Coronary artery (tissue), 2 donors: ENCODE data around the gene UBE2L5.
A peak's percentile ranks its signal among the peaks of the same experiment; 100 is the strongest.

Source experiments
- DNase-seq: peaks from one replicate; pipeline ENCODE4 v3.0.0-alpha.2; 2017; ENCODE audit warnings: low spot score
- H3K27ac ChIP-seq, 2 donors: fragments of 200-600 bp; sonication (generic); one replicate each; pipeline ENCODE4 v1.5.1; 2016 to 2019
- H3K4me3 ChIP-seq: fragments of 200-600 bp; sonication (generic); 2 replicates; pipeline ENCODE4 v1.5.1; 2016; ENCODE audit warnings: mild to moderate bottlenecking, moderate library complexity
- CTCF ChIP-seq: fragments of 200-600 bp; sonication (generic); IDR thresholded peaks from one replicate; pipeline ENCODE4 v1.5.1; 2019; ENCODE audit warnings: antibody characterized with exemption

UBE2L5 gene

GRCh38 chr13:30422054-30422839 lies at the start of gene UBE2L5:
Gene UBE2L5, plus strand, starts transcription at chr13:30422493. Its CDS starts 5,498 bp downstream, at chr13:30427991.
- H3K27ac ChIP-seq: peak within 1 kb of the TSS; percentile 84 to 96
- peak; percentile 90 for DNase-seq
- no peak for TF ChIP-seq CTCF
- peak within 1 kb of the TSS; percentile 78 for H3K4me3 ChIP-seq

- Histone ChIP-seq H3K4me3 (no peak overlapping the region), H3K27ac (no peak overlapping the region)
- TF ChIP-seq CTCF: no peak
- no peak for DNase-seq
Observed at GRCh38 chr13:30373727-30374126, 48.6 kb upstream of the UBE2L5 start.

GRCh38 chr13:30375265-30375835 lies 46.9 kb upstream of the UBE2L5 start:
- no peak overlapping the region for H3K4me3 ChIP-seq
- H3K27ac ChIP-seq: no peak overlapping the region
- TF ChIP-seq CTCF: no peak

GRCh38 chr13:30376426-30377311 lies 45.6 kb upstream of the UBE2L5 start:
- DNase-seq: no peak
- H3K4me3 ChIP-seq: no peak overlapping the region
- no peak for TF ChIP-seq CTCF
- H3K27ac ChIP-seq: no peak overlapping the region

More at GRCh38 chr13:30375265-30375835, 46.9 kb upstream of the UBE2L5 start:
- no peak for DNase-seq

GRCh38 chr13:30377312-30377685 lies 45.0 kb upstream of the UBE2L5 start:
- no peak overlapping the region for H3K27ac ChIP-seq
- DNase-seq: no peak
- no peak overlapping the region for H3K4me3 ChIP-seq
- TF ChIP-seq CTCF: no peak

GRCh38 chr13:30378191-30378590 lies 44.1 kb upstream of the UBE2L5 start:
- DNase-seq: no peak
- no peak for TF ChIP-seq CTCF
- Histone ChIP-seq H3K4me3 (no peak overlapping the region), H3K27ac (no peak overlapping the region)
